Prostate gland (tissue), 2 donors: ENCODE results near the gene IGFBP3.

Source experiments
- POLR2AphosphoS5 ChIP-seq: sonication (generic); formaldehyde crosslinking; IDR thresholded peaks from one replicate; pipeline ENCODE4 v1.6.1; 2017; ENCODE audit warnings: antibody characterized with exemption
- TF ChIP-seq, protein P1 (sequence below), 4 experiments: fragments of 200-600 bp in 2 of 4; fragments of 450-650 bp in 2 of 4; sonication (generic) in 2 of 4; IDR thresholded peaks; 1 replicate in 3 of 4; 2 replicates in 1 of 4; pipeline ENCODE4 v1.5.1; 2016 to 2019; ENCODE audit warnings: antibody characterized with exemption in 4 of 4, mild to moderate bottlenecking in 2 of 4, moderate library complexity in 2 of 4

DNA sequence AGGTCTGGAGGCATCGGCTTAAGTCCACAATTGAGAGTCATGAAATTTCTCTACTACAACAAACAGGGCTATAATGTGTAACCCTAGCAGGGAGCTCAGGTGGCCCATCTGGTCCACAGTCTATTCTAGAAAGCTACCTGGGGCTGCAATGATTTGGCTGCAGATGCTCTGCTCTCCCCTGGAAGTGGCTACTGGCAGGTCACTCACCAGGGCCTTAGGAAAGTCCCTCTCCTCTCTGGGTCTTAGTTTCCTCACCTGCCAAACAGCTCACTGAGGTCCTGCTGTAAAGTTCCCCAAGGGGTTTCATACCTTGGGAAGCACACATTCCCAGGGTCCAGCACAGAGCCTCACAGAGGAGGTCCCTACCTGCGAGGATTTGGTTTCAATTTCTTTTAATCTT is 2.5 kb downstream of the IGFBP3 start:
- TF ChIP-seq, protein P1, sequence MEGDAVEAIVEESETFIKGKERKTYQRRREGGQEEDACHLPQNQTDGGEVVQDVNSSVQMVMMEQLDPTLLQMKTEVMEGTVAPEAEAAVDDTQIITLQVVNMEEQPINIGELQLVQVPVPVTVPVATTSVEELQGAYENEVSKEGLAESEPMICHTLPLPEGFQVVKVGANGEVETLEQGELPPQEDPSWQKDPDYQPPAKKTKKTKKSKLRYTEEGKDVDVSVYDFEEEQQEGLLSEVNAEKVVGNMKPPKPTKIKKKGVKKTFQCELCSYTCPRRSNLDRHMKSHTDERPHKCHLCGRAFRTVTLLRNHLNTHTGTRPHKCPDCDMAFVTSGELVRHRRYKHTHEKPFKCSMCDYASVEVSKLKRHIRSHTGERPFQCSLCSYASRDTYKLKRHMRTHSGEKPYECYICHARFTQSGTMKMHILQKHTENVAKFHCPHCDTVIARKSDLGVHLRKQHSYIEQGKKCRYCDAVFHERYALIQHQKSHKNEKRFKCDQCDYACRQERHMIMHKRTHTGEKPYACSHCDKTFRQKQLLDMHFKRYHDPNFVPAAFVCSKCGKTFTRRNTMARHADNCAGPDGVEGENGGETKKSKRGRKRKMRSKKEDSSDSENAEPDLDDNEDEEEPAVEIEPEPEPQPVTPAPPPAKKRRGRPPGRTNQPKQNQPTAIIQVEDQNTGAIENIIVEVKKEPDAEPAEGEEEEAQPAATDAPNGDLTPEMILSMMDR (IDR thresholded peaks at IDR 0.05), result no peak
- TF ChIP-seq POLR2AphosphoS5, result no peak
